Omental fat pad (tissue), 4 donors: ENCODE data around the gene RIMKLA. TPM values are rescaled to one million over a fixed set of nuclear protein-coding genes. Genes with fewer than 3 reads are reported as not detected.

Source experiments
- ATAC-seq: fragments of 150-250 bp; one replicate; pipeline ENCODE4 v1.9.1; 2016; ENCODE audit warnings: mild to moderate bottlenecking, moderate library complexity; ENCODE audit not compliant: low FRiP score
- DNase-seq: peaks from one replicate; pipeline ENCODE4 v3.0.0-alpha.2; 2019; ENCODE audit warnings: low spot score
- total RNA-seq, 4 donors: library from RNA; depleted of rRNA; stranded (reverse); fragments of >200 nt; gene quantifications; one replicate each; pipeline ENCODE4 v1.1.0, GENCODE V29; 2016
- TF ChIP-seq, protein P1 (sequence below), 3 donors: fragments of 450-650 bp; IDR thresholded peaks; one replicate each; pipeline ENCODE4 v1.5.1; 2016 to 2017; ENCODE audit warnings: antibody characterized with exemption in 3 of 3, mild to moderate bottlenecking in 3 of 3, moderate library complexity in 2 of 3

Gene RIMKLA
- total RNA-seq, 4 donors from 2014 or later: 0.12 to 0.38 (median 0.25) TPM

DNA sequence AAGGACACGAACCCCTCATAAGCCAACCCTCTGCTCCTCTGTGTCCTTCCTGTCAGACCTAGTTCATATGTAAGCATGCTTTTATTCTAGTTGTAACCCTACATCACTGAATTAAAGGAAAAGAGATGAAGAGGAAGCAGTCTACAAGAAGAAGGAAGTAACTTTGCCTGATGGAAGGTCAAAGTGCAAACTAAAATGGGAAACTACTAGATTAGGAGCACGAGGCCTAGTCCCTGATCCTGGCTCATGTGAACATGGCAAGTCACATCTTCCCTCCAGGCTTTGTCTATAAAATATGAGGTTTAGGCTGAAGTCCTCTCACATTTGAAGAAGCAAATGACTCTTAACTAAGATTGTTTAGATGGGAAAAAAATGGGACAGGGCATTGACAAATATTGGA lies 62.1 kb downstream of the RIMKLA start:
- TF ChIP-seq, protein P1, sequence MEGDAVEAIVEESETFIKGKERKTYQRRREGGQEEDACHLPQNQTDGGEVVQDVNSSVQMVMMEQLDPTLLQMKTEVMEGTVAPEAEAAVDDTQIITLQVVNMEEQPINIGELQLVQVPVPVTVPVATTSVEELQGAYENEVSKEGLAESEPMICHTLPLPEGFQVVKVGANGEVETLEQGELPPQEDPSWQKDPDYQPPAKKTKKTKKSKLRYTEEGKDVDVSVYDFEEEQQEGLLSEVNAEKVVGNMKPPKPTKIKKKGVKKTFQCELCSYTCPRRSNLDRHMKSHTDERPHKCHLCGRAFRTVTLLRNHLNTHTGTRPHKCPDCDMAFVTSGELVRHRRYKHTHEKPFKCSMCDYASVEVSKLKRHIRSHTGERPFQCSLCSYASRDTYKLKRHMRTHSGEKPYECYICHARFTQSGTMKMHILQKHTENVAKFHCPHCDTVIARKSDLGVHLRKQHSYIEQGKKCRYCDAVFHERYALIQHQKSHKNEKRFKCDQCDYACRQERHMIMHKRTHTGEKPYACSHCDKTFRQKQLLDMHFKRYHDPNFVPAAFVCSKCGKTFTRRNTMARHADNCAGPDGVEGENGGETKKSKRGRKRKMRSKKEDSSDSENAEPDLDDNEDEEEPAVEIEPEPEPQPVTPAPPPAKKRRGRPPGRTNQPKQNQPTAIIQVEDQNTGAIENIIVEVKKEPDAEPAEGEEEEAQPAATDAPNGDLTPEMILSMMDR (IDR thresholded peaks at IDR 0.05): no peak
- no peak for DNase-seq
- ATAC-seq: no peak

DNA sequence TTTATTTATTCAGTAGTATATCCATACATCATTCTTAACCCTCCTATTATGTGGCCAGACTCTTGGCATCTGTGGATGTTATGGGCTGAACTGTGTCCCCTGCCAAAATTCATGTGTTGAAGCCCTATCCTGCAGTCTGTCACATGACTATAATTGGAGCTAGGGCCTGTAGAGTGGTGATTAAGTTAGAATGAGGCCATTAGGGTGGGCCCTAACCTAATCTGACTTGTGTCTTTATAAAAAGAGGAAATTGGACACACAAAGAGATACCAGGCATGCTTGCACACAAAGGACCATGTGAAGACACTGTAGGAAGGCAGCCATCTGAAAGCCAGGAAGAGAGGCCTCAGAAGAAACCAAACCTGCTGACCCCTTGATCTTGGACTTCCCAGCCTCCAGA lies 68.7 kb downstream of the RIMKLA start:
- TF ChIP-seq, protein P1 (IDR thresholded peaks at IDR 0.05): no peak
- DNase-seq: no peak
- ATAC-seq: no peak

DNA sequence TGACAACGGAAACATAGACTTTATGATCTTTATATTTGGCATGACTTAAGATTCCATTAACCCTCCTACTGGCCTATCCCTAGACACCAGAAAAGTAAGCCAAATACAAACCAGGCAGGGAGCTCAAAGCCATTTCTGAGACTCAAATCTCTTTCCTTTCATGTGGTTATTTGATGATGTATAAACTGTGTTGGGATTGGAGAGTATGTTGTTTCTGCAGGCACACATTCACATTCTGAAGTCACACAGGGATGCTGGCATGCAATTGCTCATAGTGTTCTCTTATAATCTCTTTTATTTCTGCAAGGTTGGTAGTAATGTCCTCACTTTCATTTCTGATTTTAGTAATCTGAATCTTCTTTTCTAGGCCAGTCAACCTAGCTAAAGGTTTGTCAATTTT lies 69.5 kb downstream of the RIMKLA start:
- DNase-seq: no peak
- no peak for ATAC-seq

DNA sequence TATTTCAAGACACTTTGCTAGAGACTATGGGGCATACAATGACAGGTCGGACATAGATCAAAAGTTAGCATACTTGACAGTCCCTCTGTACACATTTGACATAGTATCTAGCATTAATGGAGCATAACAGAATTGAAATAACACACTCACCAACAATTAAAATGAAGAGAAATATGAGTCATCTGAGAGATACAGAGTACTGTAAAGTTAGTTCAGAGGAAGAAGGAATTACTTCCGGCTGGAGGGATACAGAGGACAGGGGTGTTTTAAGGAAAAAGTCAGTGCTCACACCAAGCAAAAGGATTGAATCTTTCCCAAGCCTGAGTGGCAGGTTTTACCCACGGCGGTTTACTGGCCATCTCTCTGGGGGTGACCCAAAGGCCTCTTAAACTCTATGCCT lies 72.8 kb downstream of the RIMKLA start:
- TF ChIP-seq, protein P1 (IDR thresholded peaks at IDR 0.05): no peak
- DNase-seq (no peak), ATAC-seq (no peak)

More for the DNA sequence above, 69.5 kb downstream of the RIMKLA start:
- TF ChIP-seq, protein P1 (IDR thresholded peaks at IDR 0.05): no peak

DNA sequence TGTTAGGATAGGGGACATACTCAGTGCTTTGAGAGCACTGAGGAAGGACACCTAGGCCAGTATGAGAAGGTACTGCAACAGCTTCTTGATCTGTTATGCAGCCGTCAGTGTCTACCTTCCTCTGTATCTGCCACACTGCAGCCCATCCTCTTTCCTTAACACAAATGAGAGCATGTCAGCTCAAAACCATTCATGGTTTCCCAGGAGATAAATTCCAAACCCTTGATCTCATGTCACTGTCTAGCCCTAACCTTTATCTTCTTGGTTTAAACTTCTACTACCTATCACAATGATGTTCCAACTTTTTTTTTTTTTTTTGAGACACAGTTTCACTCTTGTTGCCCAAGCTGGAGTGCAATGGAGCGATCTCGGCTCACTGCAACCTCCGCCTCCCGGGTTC lies 73.8 kb downstream of the RIMKLA start:
- DNase-seq (no peak), ATAC-seq (no peak)
- TF ChIP-seq, protein P1 (IDR thresholded peaks at IDR 0.05): no peak

DNA sequence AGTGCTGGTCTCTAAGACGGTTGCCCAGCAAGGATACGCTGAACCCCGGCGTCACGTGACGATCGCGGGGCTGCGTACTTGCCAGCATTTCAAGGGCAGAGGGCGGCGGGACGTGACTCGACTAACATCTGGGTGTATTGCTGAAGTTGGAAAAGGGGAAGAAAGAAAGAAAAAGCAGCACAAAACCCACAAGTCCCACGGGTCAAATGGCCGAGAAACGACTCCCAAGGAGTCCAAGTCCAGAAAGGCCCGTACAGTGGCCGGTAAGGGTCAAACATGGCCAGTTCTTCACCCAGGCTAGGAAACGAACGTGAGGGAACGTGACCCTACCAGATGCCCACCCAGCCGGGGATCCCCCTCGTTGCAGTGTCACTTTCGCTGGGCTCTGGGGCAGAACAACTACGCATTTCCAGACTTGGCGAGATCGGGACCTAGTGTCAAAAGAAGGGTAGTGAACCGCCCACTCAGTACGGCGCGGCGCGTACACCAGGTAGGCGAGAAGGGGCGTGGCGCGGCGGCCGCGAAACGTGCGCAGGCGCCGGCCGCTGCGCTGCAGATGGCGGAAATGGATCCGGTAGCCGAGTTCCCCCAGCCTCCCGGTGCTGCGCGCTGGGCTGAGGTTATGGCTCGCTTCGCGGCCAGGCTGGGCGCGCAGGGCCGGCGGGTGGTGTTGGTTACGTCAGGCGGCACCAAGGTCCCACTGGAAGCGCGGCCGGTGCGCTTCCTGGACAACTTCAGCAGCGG lies 75.6 kb downstream of the RIMKLA start, which contains the start of the genes PPCS and ZMYND12:
PPCS (plus strand) TSS at position 534 of the 744 bp plus-strand sequence; CDS start at position 557, 23 bp downstream.
ZMYND12 (minus strand) TSS at position 13 of the 744 bp plus-strand sequence. CDS start 25 bp downstream, outside the sequence.
- ATAC-seq (peak; percentile 91), DNase-seq (peak; percentile 86)
- TF ChIP-seq, protein P1 (IDR thresholded peaks at IDR 0.05): no peak

DNA sequence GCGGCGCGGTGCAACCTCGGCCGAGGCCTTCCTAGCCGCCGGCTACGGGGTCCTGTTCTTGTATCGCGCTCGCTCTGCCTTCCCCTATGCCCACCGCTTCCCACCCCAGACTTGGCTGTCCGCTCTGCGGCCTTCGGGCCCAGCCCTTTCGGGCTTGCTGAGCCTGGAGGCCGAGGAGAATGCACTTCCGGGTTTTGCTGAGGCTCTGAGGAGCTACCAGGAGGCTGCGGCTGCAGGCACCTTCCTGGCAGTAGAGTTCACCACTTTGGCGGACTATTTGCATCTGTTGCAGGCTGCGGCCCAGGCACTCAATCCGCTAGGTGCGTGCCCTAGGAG lies 76.1 kb downstream of the RIMKLA start:
- ATAC-seq (peak; percentile 58), DNase-seq (peak; percentile 25)
- TF ChIP-seq, protein P1 (IDR thresholded peaks at IDR 0.05): no peak
